ENCODE data around the gene ZCCHC17. TPM values are rescaled to one million over a fixed set of nuclear protein-coding genes. Genes with fewer than 3 reads are reported as not detected.

Gene ZCCHC17
- total RNA-seq, 1 donor from 2014 or later = 26.3 TPM

DNA sequence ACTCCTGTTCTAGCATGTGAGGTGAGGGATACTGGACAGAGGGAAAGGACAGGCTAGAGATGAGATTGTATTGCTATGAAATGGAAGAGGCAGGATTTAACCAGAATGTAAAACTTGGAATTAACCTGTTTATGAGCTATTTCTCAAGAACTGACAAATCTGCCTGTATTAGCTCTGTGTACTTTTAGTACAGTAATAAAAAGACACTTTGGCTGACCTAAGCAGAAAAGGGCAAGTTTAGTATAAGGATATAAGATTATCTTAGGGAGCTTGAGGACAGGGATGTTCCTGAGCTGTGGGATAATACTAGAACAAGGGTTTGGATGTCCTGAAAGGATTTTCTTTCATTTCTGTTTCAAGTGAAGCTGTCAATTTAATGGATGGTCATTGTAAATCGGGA lies 11.2 kb downstream of the ZCCHC17 start:
- H3K27me3 Mint-ChIP-seq (ENCODE audit: unreplicated experiment) = no peaks in the 10 kb centered on the region
- peaks cover 8% of the 10 kb centered on the region for H3K4me1 Mint-ChIP-seq (ENCODE audit: unreplicated experiment)
- no peaks in the 10 kb centered on the region for H3K9me3 Mint-ChIP-seq (ENCODE audit: unreplicated experiment)
- H3K4me3 Mint-ChIP-seq (ENCODE audit: unreplicated experiment) = no peak overlapping the region
- TF ChIP-seq, protein P1, sequence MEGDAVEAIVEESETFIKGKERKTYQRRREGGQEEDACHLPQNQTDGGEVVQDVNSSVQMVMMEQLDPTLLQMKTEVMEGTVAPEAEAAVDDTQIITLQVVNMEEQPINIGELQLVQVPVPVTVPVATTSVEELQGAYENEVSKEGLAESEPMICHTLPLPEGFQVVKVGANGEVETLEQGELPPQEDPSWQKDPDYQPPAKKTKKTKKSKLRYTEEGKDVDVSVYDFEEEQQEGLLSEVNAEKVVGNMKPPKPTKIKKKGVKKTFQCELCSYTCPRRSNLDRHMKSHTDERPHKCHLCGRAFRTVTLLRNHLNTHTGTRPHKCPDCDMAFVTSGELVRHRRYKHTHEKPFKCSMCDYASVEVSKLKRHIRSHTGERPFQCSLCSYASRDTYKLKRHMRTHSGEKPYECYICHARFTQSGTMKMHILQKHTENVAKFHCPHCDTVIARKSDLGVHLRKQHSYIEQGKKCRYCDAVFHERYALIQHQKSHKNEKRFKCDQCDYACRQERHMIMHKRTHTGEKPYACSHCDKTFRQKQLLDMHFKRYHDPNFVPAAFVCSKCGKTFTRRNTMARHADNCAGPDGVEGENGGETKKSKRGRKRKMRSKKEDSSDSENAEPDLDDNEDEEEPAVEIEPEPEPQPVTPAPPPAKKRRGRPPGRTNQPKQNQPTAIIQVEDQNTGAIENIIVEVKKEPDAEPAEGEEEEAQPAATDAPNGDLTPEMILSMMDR (IDR thresholded peaks at IDR 0.05) = no peak
- H3K36me3 Mint-ChIP-seq (ENCODE audit: unreplicated experiment) = peaks cover 20% of the 10 kb centered on the region
- no peak overlapping the region for H3K27ac Mint-ChIP-seq (ENCODE audit: unreplicated experiment)
- no peak for DNase-seq (ENCODE audit: extremely low spot score, unreplicated experiment)

- peaks cover 35% of the 10 kb centered on the region for H3K36me3 Mint-ChIP-seq (ENCODE audit: unreplicated experiment)
- H3K4me1 Mint-ChIP-seq (ENCODE audit: unreplicated experiment) = peaks cover 8% of the 10 kb centered on the region
- H3K27ac Mint-ChIP-seq (ENCODE audit: unreplicated experiment) = no peak overlapping the region
- no peak for DNase-seq (ENCODE audit: extremely low spot score, unreplicated experiment)
- no peaks in the 10 kb centered on the region for H3K27me3 Mint-ChIP-seq (ENCODE audit: unreplicated experiment)
- no peaks in the 10 kb centered on the region for H3K9me3 Mint-ChIP-seq (ENCODE audit: unreplicated experiment)
- TF ChIP-seq, protein P1 (IDR thresholded peaks at IDR 0.05) = no peak
- no peak overlapping the region for H3K4me3 Mint-ChIP-seq (ENCODE audit: unreplicated experiment)
Observed at GRCh38 chr1:31310198-31310597, 13.4 kb downstream of the ZCCHC17 start.

DNA sequence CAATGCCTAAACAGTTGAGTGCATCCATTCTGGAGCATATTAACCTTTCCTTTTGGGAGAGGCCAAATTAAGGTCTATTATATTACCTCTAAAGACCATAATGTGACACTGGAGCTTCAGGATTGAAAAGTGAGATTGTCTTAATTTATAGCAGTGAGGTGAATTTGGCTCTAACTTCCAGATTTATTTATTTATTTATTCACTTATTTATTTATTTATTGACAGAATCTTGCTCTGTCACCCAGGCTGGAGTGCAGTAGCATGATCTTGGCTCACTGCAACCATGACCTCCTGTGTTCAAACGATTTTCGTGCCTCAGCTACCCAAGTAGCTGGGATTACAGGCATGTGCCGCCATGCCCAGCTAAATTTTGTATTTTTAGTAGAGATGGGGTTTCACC lies 19.1 kb downstream of the ZCCHC17 start:
- no peaks in the 10 kb centered on the region for H3K9me3 Mint-ChIP-seq (ENCODE audit: unreplicated experiment)
- DNase-seq (ENCODE audit: extremely low spot score, unreplicated experiment) = no peak
- H3K4me3 Mint-ChIP-seq (ENCODE audit: unreplicated experiment) = no peak overlapping the region

GRCh38 chr1:31318146-31318545 lies 21.3 kb downstream of the ZCCHC17 start:
- no peaks in the 10 kb centered on the region for H3K9me3 Mint-ChIP-seq (ENCODE audit: unreplicated experiment)
- H3K36me3 Mint-ChIP-seq (ENCODE audit: unreplicated experiment) = peaks cover 55% of the 10 kb centered on the region
- no peaks in the 10 kb centered on the region for H3K4me1 Mint-ChIP-seq (ENCODE audit: unreplicated experiment)
- TF ChIP-seq, protein P1 (IDR thresholded peaks at IDR 0.05) = no peak
- H3K27ac Mint-ChIP-seq (ENCODE audit: unreplicated experiment) = no peak overlapping the region
- DNase-seq (ENCODE audit: extremely low spot score, unreplicated experiment) = no peak
- H3K4me3 Mint-ChIP-seq (ENCODE audit: unreplicated experiment) = no peak overlapping the region
- no peaks in the 10 kb centered on the region for H3K27me3 Mint-ChIP-seq (ENCODE audit: unreplicated experiment)

More for the DNA sequence above, 19.1 kb downstream of the ZCCHC17 start:
- TF ChIP-seq, protein P1 (IDR thresholded peaks at IDR 0.05) = no peak
- H3K36me3 Mint-ChIP-seq (ENCODE audit: unreplicated experiment) = peaks cover 57% of the 10 kb centered on the region
- no peaks in the 10 kb centered on the region for H3K27me3 Mint-ChIP-seq (ENCODE audit: unreplicated experiment)
- no peak overlapping the region for H3K27ac Mint-ChIP-seq (ENCODE audit: unreplicated experiment)
- H3K4me1 Mint-ChIP-seq (ENCODE audit: unreplicated experiment) = no peaks in the 10 kb centered on the region

DNA sequence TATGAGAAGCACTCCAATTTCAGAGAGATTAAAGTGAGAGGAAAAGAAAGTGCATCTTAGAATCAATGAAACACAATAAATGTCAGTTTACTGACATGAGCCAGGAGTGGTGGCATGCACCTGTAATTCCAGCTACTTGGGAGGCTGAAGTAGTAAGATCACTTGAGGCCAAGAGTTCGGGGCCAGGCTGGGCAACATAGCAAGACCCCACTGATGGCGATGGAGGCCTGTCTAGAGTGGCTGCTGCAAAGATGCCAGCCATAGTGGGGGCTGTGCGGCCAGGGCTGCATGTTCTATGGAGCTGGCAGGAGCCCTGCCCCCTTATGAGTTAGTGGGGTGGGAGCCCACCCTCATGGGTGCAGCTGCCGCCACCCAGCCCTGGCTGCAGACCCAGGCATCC lies 27.3 kb downstream of the ZCCHC17 start:
- H3K4me3 Mint-ChIP-seq (ENCODE audit: unreplicated experiment) = no peak overlapping the region
- TF ChIP-seq, protein P1 (IDR thresholded peaks at IDR 0.05) = no peak
- H3K36me3 Mint-ChIP-seq (ENCODE audit: unreplicated experiment) = peaks cover 23% of the 10 kb centered on the region
- H3K9me3 Mint-ChIP-seq (ENCODE audit: unreplicated experiment) = no peaks in the 10 kb centered on the region
- H3K4me1 Mint-ChIP-seq (ENCODE audit: unreplicated experiment) = no peaks in the 10 kb centered on the region
- no peak overlapping the region for H3K27ac Mint-ChIP-seq (ENCODE audit: unreplicated experiment)
- no peak for DNase-seq (ENCODE audit: extremely low spot score, unreplicated experiment)
- H3K27me3 Mint-ChIP-seq (ENCODE audit: unreplicated experiment) = no peaks in the 10 kb centered on the region

Data from osteocyte (in vitro differentiated cells).